GM13977 (cell line): ENCODE measurements around the gene ADAP1.
"Not testable (repeated sequence)": the region's sequence is repeated elsewhere in the genome, so short reads cannot be mapped to it uniquely, and the experiment has no call there.

Experiments
- DNase-seq: peaks from one replicate; pipeline ENCODE4 v3.0.0; 2012; ENCODE audit warnings: low spot score
- in situ Hi-C: fragments of 300-500 bp; cut with MboI; formaldehyde crosslinking; loops from one replicate; pipeline ENCODE4 v1.12.0; 2022; ENCODE audit warnings: low sequenced_read_pairs, low pct_unique_long_range_greater_than_20kb, mixed read lengths, inconsistent platforms; ENCODE audit not compliant: unreplicated experiment
- TF ChIP-seq, protein P1 (sequence below): IDR thresholded peaks from 2 replicates; pipeline ENCODE4 v1.5.1; 2012; ENCODE audit warnings: mild to moderate bottlenecking, control low read depth; ENCODE audit not compliant: insufficient read depth; ENCODE audit errors: extremely low read depth, missing control alignments

Gene ADAP1

DNA sequence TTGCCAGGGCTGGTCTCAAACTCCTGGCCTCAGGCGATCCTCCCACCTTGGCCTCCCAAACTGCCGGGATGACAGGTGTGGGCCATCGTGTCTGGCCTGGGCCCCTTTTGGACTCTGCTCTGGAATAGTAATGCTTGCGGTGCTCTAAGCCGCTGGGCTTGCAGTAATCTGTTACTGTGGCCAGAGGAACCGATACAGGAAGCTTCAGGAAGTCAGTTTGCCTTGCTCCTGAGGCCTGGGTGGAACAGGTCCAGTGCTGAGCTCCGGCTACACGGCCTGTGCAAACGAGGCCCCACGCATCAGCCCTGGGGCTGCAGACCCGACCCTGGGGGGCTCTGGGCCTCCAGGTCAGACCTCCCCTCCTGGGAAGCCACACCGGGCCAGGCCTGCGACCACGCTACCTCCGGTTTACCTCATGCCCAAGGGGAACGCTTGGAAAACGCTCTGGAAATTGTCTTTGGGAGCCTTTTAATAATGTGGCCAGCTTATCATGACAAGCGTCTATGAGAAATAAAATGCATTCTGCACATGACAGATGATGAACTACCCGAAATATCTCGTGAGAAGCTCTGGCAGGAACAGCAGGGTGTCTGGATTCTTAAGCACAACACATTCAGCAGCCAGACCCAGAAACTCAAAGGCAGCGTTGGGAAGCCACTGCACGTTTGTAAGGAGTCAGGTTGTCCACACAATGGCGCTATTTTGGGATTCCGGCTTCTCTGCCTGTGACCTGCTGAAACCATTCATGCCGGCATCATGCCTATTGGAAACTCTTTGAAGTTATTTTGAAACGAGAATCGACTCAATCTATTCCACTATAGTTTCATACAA is 10.1 kb upstream of the ADAP1 start:
- TF ChIP-seq, protein P1, sequence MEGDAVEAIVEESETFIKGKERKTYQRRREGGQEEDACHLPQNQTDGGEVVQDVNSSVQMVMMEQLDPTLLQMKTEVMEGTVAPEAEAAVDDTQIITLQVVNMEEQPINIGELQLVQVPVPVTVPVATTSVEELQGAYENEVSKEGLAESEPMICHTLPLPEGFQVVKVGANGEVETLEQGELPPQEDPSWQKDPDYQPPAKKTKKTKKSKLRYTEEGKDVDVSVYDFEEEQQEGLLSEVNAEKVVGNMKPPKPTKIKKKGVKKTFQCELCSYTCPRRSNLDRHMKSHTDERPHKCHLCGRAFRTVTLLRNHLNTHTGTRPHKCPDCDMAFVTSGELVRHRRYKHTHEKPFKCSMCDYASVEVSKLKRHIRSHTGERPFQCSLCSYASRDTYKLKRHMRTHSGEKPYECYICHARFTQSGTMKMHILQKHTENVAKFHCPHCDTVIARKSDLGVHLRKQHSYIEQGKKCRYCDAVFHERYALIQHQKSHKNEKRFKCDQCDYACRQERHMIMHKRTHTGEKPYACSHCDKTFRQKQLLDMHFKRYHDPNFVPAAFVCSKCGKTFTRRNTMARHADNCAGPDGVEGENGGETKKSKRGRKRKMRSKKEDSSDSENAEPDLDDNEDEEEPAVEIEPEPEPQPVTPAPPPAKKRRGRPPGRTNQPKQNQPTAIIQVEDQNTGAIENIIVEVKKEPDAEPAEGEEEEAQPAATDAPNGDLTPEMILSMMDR = no peak
- in situ Hi-C loops = no loop called here
- no peak for DNase-seq

DNA sequence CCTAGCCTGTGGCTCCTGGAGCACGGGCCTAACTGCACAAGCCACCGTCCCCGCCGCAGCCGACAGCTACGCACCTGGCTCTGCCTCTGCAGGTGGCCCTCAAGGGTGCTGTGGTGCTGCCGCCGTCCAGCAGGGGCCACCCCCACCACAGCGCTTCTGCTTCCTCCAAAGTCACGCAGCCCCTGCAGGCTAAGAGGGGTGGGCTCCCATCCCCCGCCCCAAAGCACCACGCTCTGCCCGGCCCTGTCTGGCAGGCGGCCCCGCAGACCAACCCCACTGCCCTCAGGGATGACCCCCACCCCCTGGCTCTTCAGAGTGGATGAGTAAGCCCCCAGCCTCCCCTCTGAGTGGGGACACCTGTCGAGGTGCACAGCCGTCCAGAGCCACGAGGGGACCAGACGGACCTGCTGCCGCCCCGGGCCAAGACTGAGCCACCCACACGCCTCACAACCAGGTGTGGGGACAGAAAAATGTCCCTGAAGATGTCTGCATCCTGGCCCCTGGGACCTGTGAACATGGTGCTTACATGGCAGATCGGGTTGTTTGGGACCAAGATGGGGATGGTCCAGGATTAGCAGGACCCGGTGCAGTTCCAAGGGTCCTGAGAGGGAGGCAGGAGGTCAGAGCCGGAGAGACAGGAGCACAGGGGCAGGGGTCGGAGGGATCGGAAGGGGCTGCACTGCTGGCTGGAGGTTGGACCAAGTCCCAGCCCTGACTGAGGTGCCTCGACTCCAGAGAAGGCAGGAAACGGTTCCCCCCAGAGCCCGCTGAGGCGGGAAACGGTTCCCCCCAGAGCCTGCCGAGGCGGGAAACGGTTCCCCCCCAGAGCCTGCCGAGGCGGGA is 9.0 kb upstream of the ADAP1 start:
- DNase-seq = no peak
- in situ Hi-C loops = no loop called here
- TF ChIP-seq, protein P1 = peak; percentile 29

- DNase-seq = no peak
- TF ChIP-seq, protein P1 = no peak
- in situ Hi-C loops = no loop called here
These were observed 8.1 kb upstream of the ADAP1 start for GRCh38 chr7:962401-963081.

GRCh38 chr7:961546-962400 is 7.3 kb upstream of the ADAP1 start:
- no peak for DNase-seq
- TF ChIP-seq, protein P1 = no peak
- in situ Hi-C loops = no loop called here

DNA sequence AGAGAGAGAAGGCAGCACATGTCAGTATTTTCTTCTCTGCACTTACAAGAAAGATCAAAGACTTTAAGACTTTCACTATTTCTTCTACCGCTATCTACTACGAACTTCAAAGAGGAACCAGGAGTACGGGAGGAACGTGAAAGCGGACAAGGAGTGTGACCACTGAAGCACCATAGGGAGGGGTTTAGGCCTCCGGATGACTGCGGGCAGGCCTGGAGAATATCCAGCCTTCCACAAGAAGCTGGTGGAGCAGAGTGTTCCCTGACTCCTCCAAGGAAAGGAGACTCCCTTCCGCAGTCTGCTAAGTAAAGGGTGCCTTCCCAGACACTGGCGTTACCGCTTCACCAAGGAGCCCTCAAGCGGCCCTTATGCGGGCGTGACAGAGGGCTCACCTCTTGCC is 6.5 kb upstream of the ADAP1 start:
- in situ Hi-C loops, DNase-seq: not testable (repeated sequence)

DNA sequence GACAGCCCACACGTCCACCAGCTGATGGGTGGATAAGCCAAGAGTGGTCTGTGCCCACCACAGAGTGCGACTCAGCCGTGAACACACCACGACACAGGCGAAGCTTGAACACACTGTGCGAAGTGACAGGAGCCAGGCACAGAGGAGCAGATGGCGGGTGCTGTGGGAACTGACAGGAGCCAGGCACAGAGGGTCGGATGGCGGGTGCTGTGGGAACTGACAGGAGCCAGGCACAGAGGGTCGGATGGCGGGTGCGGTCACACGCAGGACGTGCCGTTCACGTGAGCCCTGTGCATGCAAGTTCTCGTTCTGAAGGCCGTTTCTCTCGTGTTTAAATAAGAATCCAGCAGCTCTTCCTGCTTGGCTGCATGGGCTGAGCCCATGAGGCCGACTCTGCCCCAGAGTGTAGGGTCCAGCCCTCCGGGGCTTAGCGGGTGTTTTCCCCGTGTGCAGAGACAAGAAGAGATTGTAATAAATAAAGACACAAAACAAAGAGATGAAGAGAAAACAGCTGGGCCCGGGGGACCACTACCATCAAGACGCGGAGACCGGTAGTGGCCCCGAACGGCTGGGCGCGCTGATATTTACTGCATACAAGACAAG is 5.9 kb upstream of the ADAP1 start:
- in situ Hi-C loops = no loop called here
- DNase-seq = no peak
- TF ChIP-seq, protein P1 = no peak

DNA sequence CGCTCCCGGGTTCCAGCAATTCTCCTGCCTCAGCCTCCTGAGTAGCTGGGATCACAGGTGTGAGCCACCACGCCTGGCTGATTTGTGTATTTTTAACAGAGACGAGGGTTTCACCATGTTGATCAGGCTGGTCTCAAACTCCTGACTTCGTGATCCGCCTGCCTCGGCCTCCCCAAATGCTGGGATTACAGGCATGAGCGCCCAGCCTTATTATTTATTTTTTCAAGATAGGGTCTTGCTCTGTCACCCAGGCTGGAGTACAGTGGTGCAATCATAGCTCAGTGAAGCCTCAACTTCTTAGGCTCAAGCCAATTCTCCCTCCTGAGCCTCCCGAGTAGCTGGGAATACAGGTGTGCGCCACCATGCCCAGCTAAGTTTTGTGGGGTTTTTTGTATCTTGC is 5.3 kb upstream of the ADAP1 start:
- DNase-seq, in situ Hi-C loops: not testable (repeated sequence)
